Measurements from ENCODE around the gene MAP4K5.

MAP4K5 gene

DNA sequence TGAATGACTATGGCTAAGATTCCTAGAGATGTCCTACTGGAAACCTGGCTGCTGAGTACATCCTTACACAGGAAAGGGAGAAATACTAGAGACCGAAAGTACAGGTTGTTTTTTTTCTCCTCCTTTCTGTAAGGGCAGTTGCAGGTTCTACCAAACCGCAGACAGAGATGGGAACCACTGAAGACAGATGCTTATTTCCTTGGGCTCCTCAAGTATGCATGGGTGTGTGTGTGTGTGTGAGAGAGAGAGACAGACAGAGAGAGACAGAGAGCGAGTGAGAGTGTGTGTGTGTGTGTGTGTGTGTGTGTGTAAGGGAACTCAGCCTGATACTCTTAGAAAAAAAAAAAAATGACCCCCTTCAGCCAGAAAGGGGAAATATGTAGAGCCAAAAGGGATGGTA lies 42.5 kb downstream of the MAP4K5 start:
- intact Hi-C loops (cut with DNase I; ENCODE audit: low total_unique reads), result no loop called here
- no peak for DNase-seq
- Histone ChIP-seq H3K9me3 (no peaks in the 10 kb centered on the region), H3K4me1 (peaks cover 0 to 4% (median 0%) of the 10 kb centered on the region in 4 donors), H3K4me3 (no peak overlapping the region), H3K27ac (no peak overlapping the region), H3K36me3 (no peaks in the 10 kb centered on the region), H3K27me3 (no peaks in the 10 kb centered on the region)
- TF ChIP-seq, protein P1, sequence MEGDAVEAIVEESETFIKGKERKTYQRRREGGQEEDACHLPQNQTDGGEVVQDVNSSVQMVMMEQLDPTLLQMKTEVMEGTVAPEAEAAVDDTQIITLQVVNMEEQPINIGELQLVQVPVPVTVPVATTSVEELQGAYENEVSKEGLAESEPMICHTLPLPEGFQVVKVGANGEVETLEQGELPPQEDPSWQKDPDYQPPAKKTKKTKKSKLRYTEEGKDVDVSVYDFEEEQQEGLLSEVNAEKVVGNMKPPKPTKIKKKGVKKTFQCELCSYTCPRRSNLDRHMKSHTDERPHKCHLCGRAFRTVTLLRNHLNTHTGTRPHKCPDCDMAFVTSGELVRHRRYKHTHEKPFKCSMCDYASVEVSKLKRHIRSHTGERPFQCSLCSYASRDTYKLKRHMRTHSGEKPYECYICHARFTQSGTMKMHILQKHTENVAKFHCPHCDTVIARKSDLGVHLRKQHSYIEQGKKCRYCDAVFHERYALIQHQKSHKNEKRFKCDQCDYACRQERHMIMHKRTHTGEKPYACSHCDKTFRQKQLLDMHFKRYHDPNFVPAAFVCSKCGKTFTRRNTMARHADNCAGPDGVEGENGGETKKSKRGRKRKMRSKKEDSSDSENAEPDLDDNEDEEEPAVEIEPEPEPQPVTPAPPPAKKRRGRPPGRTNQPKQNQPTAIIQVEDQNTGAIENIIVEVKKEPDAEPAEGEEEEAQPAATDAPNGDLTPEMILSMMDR (IDR thresholded peaks at IDR 0.05), result no peak

DNA sequence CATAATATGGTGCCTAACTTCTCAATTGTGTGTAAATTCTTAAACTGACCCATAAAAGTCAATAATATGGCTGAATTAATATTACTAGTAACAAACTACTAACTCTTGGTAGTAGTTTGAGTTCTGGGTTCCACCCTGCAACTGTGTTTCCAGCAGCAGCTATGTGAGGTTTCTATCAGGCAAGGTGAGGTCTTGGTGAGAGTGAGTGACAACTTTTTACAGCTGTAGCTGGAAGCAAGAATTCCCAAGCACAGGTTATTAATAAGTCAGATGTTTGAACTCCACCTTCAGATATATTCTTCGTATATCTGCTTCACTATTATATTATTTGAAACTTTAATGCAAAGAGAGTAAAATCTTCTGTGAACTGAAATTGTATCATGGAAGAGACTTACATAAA lies 43.8 kb downstream of the MAP4K5 start:
- no peaks in the 10 kb centered on the region for H3K9me3 ChIP-seq
- intact Hi-C loops (cut with DNase I; ENCODE audit: low total_unique reads), result no loop called here
- H3K4me3 ChIP-seq, result no peak overlapping the region
- no peaks in the 10 kb centered on the region for H3K27me3 ChIP-seq
- H3K4me1 ChIP-seq, result peaks cover 0 to 4% (median 0%) of the 10 kb centered on the region in 4 donors
- H3K36me3 ChIP-seq, result peaks cover 0 to 4% (median 0%) of the 10 kb centered on the region in 3 donors
- no peak overlapping the region for H3K27ac ChIP-seq
- TF ChIP-seq, protein P1 (IDR thresholded peaks at IDR 0.05), result no peak
- no peak for DNase-seq

DNA sequence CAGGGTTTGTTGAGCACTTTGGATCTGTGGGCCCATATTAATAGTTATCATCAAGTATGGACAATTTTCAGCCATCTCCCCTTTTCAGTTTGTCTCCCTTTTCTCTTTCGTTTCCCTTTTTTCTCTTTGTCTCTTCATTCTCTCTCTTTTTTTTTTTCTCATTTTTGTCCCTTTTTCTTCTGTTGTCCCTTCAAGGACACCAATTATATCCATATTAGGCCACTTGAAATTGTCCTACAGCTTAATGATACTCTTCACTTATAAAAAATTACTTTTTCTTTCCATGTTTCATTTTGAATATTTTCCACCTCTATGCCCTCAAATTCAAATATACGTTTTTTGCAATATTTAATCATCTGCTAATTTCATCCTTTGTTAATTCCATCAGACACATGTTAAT lies 53.3 kb downstream of the MAP4K5 start:
- TF ChIP-seq, protein P1 (IDR thresholded peaks at IDR 0.05), result no peak
- intact Hi-C loops (cut with DNase I; ENCODE audit: low total_unique reads), result no loop called here
- H3K36me3 ChIP-seq, result peaks cover 18 to 29% (median 24%) of the 10 kb centered on the region in 3 donors

DNA sequence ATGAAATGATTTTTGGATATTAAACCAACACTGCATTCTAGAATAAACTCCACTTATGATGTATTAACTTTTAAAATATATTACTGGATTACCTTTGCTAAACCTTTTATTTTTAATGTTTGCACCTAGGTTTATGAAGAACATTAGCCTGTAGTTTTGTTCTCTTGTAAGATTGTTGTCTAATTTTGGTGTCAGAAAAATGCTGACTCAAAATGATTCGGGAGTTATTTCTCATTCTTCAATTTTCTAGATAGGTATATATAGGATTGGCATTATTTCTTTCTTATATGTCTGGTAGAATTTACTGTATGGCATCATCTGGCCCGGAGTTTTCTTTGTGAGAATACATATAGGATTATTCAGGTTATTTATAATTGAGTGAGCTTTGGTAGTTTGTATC lies 54.6 kb downstream of the MAP4K5 start:
- no peaks in the 10 kb centered on the region for H3K27me3 ChIP-seq
- H3K36me3 ChIP-seq, result peaks cover 31 to 37% (median 36%) of the 10 kb centered on the region in 3 donors
- TF ChIP-seq, protein P1 (IDR thresholded peaks at IDR 0.05), result no peak
- H3K27ac ChIP-seq, result no peak overlapping the region
- DNase-seq, result no peak
- H3K4me3 ChIP-seq, result no peak overlapping the region
- H3K9me3 ChIP-seq, result no peaks in the 10 kb centered on the region
- H3K4me1 ChIP-seq, result no peaks in the 10 kb centered on the region
- intact Hi-C loops (cut with DNase I; ENCODE audit: low total_unique reads), result no loop called here

More for the DNA sequence above, 53.3 kb downstream of the MAP4K5 start:
- Histone ChIP-seq H3K27ac (no peak overlapping the region), H3K9me3 (no peaks in the 10 kb centered on the region), H3K4me3 (no peak overlapping the region), H3K27me3 (no peaks in the 10 kb centered on the region), H3K4me1 (no peaks in the 10 kb centered on the region)
- DNase-seq, result no peak

DNA sequence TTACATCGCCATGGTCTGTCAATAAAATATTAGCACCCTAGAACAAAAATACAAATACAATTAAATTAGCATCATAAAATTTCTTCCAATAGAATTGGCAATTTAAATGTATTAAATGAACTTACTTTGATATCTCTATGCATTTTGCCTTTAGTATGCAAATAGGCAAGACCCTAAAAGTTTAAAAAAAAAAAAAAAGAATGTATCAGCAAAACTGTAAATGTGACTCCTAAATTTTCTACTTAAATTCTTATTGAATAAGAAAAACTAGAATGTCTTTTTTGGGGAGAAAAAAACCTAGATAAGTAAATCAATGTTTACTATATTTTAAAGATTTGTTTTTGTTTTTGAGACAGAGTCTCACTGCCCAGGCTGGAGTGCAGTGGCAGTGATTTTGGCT lies 56.2 kb downstream of the MAP4K5 start:
- Histone ChIP-seq H3K27ac (no peak overlapping the region), H3K4me1 (no peaks in the 10 kb centered on the region), H3K4me3 (no peak overlapping the region), H3K9me3 (no peaks in the 10 kb centered on the region), H3K27me3 (no peaks in the 10 kb centered on the region), H3K36me3 (peaks cover 40 to 51% (median 40%) of the 10 kb centered on the region in 3 donors)
- TF ChIP-seq, protein P1 (IDR thresholded peaks at IDR 0.05), result no peak
- intact Hi-C loops (cut with DNase I; ENCODE audit: low total_unique reads), result no loop called here
- DNase-seq, result no peak

DNA sequence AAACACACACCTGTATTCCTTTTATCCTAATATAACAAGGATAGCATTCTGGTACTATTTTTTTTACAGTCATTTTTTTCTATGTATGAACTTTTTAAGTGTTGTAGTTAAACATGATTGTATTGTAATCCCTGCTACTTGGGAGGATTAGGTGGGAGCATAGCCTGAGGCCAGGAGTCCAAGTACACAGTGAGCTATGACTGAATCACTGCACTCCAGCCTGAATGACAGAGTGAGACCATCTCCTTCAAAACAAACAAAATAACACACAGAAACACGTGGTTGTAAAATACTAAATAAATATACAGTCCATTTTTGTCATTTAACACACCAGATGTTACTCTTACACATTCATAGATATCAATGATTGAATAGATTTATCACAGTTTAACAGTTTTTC lies 56.9 kb downstream of the MAP4K5 start:
- Histone ChIP-seq H3K27me3 (no peaks in the 10 kb centered on the region), H3K9me3 (no peaks in the 10 kb centered on the region), H3K4me1 (no peaks in the 10 kb centered on the region), H3K4me3 (no peak overlapping the region), H3K27ac (no peak overlapping the region), H3K36me3 (peaks cover 47 to 51% (median 47%) of the 10 kb centered on the region in 3 donors)
- TF ChIP-seq, protein P1 (IDR thresholded peaks at IDR 0.05), result no peak
- intact Hi-C loops (cut with DNase I; ENCODE audit: low total_unique reads), result no loop called here
- no peak for DNase-seq
